AML-193 (cell line): ENCODE results near the gene KRT71.
A peak's percentile ranks its signal among the peaks of the same experiment; 100 is the strongest.
"Not testable (repeated sequence)": the region's sequence is repeated elsewhere in the genome, so short reads cannot be mapped to it uniquely, and the experiment has no call there.

Experiments
- DNase-seq, 2 experiments: peaks; one replicate each; lab custom pipeline; 2025; lab: John Stamatoyannopoulos, UW

KRT71 gene

DNA sequence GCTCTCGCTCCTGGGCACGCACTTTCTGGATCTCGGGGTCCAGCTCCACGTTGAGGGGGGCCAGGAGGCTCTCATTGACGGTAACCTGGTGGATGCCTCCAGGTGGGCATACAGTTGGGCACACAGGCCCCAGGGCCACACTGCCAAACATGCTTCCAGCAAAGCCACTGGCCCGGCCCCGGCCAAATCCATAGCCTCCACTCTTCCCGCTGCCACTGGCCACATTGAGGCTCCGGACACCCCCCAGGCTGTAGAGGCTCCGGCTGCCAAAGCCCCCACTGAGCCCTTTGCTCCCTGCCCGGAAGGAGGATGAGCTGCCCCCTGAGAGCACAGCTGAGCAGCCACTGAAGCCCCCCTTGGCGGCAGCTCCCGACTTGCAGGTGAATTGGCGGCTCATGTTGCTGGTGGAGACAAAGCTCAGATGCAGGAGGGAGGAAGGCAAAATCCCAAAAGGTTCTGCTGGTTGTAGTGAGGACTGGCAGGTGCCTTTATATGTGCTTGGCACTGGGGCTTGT lies at the start of gene KRT71:
Gene KRT71, minus strand, starts transcription at position 465 of the 515 bp plus-strand sequence. Its CDS starts 68 bp downstream, at position 397.
- no peak for DNase-seq

DNA sequence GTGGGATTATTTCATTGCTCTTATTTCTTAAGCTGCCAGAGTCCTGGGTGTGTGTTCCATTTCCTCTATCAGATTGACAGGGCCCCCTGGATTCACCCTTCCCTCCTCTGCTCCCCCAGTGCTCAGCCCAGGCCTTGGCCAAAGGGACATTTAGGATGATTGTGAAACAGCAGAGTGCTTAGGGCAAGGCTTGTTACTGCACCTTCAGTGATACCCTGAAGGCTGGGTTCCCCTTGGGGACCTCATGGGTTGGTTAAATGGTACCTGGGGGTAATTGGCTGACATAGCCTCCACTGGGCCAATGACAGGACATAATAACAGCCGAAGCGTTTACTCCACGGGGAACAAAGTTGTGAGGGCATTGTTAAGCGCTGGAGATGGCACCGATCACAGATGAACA lies 49.6 kb upstream of the KRT71 start:
- DNase-seq = no peak

DNA sequence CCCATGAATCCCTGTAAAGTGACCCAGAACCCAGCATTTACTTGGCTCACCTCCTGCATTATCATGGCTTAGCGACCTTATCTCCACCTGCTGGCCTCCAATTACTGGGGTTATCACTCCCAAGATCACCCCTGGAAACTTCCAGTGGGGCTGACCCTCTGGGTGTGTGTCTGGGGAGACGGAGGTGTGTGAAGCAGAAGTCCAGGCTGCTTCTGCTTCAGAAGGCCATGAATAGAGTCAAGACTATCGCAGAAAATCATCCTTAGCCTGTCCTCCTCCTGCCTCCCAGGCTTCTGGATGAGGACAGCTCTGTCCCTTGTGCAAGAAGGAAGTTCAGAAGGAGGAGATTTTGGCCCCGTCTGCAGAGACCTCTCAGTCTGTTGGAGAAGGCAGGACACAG lies 48.7 kb upstream of the KRT71 start:
- DNase-seq = no peak

DNA sequence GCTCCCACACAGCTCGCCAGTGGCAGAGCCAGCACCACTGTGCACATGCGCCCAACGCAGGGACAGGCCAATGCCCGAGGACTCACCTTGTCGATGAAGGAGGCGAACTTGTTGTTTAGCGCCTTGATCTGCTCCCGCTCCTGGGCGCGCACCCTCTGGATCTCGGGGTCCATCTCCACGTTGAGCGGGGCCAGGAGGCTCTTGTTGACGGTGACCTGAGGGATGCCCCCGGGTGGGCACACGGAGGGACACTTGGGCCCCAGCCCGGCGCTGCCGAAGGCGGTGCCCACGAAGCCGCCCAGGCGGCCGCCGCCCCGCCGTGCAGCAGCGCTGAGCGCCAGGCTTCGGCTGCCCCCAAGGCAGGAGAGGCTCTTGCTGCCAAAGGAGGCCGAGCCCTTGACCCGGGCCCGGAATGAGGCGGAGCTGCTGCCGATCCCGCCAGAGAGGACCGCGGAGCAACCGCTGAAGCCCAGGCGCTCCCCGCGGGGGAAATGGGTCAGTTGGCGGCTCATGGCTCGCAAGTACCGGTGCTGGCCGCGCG lies 48.1 kb upstream of the KRT71 start, which contains the start of gene KRT72:
Gene KRT72, minus strand, starts transcription at position 523 of the 541 bp plus-strand sequence. Its CDS starts 11 bp downstream, at position 512.
- no peak for DNase-seq

DNA sequence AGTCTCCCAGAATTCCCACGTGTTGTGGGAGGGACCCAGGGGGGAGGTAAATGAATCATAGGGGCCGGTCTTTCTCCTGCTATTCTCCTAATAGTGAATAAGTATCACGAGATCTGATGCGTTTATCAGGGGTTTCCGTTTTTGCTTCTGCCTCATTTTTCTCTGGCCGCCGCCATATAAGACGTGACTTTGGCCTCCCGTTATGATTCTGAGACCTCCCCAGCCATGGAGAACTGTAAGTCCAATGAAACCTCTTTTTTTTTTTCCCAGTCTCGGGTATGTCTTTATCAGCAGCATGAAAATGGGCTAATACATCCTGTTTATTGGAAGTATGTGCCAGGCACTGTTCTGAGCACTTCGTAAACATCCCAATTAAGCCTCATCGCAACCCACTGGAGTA lies 47.5 kb upstream of the KRT71 start:
- DNase-seq = no peak

DNA sequence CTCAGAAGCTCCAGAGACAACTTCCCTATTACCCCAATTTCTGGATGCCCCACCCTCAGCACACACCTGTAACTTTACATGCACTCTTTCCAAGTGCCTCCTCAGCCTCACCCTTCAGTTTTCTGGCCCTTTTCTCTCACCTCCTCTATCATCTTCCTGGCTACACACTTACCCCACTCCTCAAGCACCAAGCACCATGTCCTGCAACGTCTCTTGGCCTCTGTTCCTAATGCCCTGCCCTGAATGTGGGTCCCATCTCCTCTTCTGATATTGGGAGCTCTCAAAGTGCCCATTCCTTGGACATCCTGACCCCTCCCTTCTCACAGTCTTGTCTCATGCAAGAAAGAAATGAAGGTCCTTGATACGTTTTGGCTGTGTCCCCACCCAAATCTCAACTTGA lies 47.1 kb upstream of the KRT71 start:
- no peak for DNase-seq

DNA sequence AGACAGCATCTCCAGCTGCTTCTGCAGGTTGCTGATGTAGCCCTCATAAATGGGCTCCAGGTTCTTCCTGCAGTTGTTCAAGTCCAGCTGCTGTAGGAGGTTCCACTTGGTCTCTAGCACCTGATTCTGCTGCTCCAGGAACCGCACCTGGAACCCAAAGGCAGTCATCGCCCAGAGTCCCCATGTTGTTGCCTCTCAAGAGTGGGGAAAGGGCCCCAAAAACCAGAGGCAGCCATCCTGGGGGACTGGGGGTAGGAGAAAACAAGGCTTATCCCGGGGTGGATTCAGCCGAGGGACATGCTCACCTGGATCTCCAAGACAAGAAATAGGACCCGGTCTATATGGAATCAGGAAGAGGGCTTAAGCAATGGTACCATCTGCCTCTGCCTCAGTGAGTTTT lies 46.0 kb upstream of the KRT71 start:
- DNase-seq = no peak

DNA sequence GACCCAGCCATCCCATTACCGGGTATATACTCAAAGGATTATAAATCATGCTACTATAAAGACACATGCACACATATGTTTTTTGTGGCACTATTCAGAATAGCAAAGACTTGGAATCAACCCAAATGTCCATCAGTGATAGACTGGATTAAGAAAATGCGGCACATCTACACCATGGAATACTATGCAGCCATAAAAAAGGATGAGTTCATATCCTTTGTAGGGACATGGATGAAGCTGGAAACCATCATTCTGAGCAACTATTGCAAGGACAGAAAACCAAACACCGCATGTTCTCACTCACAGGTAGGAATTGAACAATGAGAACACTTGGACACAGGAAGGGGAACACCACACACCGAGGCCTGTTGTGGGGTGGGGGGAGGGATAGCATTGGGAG lies 41.3 kb upstream of the KRT71 start:
- not testable (repeated sequence) for DNase-seq

DNA sequence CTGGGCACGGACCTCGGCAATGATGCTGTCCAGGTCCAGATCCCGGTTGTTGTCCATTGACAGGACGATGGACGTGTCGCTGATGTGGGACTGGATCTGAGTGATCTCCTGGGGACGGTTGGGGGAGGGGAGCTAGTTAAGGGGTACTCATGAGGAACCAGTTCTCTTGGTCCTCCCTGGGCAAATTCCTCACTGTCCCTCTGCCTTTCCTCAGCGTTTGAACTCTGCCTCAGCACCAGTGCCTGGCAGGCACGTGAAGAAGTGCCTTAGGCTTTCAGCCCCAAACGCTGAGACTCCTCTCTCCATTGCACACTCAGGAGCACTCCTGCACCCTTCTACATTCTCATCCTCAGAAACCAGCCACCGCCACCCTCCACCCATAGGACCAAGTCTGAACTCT lies 38.6 kb upstream of the KRT71 start:
- DNase-seq = no peak

DNA sequence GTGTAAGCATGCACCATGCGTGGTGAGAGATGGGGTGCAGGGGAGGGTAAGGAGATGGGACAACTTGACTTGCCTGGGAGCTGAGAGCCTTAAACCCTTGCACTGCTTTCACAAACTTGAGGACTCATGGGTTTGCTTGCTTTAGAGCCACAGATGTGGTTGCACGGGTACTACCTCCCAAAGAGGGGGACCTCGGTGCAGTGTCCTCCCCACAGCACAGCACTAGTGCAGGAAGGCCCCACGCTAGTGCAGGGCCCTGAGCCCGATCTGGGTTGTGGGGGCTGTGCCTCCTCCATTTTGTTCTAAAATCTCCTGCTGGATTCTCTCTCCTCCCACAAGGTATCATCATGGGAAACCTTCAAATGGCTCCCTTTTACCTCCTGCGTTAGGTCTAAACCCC lies 37.1 kb upstream of the KRT71 start:
- DNase-seq = no peak

DNA sequence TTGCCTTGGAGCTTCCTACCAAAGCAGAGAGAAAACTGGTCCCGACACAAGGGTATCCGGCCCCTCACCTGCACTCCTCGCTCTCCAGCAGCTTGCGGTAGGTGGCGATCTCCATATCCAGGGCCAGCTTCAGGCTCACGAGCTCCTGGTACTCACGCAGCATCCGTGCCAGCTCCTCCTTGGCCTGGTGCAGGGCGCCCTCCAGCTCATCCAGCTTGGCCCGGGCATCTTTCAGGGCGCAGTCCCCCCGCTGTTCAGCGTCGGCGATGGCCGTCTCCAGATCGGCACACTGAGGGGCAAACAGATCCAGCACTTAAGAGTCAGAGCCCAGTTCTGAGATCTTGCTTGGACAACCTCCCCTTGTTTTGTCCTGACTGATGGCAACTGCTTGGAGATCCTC lies 34.6 kb upstream of the KRT71 start:
- DNase-seq = no peak

DNA sequence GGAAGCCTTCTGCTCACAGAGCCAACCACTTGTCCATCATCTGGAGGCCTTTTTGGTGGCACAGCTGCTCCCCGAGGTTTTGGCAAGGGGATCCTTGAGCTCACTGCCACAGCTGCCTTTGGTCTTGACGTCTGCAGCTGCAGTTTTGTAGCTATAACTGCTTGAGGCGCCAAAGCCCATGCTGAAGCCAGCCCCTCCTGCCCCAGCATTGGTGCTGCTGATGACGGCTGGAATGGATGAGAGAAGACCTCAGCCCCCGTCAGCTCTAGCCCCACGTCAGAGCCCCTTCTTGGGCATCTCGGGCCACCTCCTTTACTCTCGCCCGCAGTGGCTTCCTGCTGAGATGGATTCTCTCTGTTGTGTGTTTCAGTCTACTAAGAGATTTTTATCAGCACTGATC lies 33.0 kb upstream of the KRT71 start:
- DNase-seq = no peak

DNA sequence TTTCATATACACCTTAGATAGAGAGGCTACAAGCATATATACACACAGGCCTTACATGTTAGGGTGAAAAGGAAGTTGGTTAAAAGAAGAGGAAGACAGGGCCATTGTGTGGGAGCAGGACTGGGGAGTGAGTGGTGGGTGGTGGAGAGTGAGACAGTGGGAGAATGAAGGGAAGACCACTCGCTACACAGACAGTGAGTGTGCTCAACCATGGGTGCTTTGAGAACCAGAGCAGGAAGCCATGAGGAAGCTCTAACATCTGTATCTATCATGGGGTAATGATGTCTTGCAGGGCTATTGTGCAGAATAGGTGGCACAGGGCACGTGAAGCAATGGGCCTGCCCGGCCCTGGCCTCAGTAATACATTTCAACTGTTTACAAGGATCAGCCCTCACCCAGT lies 32.1 kb upstream of the KRT71 start:
- peak; percentile 6 to 28 for DNase-seq

DNA sequence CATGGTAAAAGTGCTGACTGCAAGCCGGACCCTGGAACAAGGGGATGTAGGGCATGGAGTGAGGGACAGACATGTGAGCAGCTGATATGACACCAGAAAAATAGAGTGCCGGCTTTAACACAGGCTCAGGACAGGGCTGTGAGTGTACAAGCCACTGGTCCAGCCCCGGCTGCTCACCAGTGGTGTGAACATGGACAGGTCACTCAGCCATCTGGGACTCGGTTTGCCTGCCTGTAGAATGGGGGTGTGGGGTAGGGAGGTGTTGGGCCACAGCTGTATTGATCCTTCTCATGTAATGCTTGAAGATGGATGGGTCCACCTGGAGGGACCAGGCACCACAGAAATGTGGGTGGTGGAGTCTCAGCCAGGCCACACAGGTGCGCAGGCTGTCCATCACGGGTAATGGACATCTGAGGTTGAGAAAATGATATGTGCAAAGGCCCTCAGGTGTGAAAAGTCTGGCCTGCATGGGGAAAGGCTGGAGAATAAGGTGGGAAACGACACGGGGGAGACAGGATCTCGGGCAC lies 31.3 kb upstream of the KRT71 start:
- DNase-seq = no peak

DNA sequence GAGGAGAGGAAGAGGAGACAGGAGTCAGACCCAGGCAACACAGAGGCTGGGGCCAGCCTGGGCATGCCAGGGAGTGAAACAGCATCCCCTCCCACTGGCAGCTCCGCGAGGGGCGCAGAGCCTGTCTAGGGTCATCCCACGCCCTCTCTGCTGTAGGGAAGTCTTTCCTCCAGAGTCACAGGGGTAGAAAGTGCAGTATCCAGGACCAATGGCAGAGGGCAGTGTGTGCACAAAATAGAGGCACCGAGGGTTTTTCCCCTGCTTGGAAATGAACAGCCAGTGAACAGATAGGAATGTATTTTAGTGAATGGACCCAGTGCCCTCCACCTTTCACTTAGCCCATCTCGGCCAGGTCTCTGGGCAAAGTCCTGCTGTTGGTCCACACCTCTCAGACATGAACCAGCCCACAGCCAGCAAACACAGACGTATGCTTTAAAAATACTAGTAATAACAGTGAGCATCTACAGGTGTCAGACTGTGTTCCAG lies 30.1 kb upstream of the KRT71 start:
- peak; percentile 43 to 46 for DNase-seq

DNA sequence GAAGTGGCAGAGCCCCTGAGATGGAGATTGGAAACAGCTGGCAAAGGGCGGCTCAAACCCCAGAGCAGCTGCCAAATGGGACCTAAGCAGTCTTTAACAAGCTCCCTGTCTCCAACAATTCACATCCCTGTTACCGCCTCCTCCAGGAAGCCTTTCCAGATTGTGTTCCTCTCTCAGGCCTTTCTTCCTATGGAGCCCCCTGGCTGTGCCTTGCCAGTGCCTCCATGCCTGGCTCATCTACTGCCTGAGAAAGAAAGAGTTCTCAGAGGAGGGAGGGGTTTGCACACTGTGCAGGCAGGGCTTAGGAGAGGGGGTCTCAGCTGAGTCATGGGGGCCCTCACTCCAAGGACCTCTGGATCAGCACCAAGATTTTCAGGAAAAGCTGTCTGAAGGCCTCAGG lies 29.5 kb upstream of the KRT71 start:
- DNase-seq = no peak

DNA sequence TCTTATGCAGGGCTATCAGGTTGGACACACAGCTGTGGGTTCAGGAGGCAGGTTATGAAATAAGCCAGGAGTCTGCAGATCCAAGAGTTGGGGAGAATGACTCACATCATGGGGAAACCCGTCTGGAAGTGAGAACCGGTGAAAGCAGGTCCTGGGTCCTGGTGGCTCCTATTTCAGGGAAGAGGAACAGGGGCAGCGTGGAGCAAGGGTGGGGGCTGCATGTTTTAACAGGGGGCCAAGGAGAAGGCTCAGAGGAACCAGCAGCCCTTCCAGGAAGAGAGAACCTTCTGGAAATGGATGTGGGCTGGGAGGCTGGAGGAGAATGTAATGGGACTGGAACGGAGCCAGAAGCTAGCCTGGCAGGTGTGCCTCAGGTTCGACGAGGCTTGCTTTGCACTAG lies 28.5 kb upstream of the KRT71 start:
- DNase-seq = no peak

DNA sequence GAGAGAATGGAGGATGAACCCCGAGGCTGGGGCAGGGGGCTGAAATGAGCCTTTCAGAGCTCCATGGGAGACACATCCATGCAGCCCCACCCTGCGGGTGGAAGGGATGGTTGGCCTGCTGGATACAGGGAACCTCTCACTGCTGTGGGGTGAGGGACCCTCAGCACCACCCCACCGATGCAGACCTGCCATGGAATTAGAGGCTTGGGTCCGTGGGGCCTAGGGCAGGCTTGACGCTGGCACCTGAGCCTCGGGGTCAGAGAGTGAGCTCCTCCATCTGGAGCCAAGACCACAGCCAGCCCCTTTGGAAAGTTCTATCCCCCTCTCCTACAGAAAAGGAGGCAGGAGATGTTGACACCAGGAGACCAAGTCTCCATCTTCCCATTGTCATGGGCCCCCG lies 28.1 kb upstream of the KRT71 start:
- DNase-seq = no peak

DNA sequence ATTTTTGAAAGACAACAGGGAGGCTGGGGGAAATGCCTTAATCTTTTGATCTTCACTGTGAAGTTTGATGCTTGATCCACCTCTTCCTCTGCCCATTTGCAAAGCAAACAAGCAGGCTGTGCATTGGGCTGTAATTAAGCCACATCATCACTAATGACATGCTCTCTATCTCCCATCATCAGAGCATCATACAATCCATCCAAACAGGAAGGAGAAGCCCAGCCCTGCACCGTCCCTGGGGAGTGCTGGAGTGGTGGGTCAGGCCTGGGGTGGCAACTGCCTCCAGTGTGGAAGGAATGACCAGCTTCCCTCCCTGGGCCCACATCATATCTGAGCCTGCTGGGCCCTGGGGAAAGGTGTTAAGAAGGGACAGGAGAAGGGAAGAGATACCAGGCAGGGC lies 27.6 kb upstream of the KRT71 start:
- DNase-seq = no peak

DNA sequence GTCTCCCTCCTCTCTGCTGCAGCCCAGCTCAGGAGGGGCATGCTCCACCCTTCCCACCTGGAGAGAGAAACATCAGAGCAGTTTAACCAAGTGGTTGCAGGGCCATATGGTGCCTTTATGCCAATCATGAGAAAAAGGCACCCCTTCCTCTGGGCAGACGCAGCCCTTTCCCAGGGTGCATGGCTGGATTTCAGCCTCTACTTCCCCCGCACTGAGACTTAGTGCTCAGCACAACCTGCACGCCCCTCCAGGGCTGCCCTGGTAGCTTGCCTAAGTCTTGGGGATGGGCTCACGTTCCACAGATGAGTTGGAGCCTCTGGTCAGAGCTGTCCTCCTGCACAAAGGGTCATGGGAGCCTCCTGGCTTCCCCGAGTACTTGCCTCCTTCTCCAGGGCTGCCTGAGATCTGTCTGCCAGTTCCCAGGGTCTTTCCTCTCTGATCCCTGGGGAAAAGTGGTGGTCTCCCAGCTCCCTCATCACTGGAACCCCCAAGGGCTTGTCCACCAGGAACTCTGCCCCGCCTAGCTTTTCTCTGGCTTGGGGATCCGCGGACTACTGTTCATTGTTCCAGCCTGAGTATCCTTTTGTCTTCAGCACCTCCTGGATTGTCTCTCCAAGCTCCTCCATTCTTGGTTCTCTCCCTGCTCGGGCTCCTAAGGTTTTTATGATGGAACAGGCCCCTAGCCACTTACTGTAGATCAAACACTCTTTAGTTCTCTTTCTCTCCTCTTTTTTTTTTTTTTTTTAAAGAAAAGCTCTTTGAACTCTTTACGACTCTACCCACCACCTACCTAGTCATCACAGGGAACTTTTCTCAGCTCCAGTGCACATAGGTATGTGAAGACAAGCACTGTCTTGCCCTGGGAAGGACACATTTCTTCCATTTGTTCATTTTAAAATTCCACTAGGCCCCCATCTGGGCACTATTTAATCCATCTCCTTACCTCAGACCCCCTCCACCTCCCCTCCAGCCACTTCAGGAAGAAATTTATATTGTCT lies 26.8 kb upstream of the KRT71 start:
- no peak for DNase-seq

DNA sequence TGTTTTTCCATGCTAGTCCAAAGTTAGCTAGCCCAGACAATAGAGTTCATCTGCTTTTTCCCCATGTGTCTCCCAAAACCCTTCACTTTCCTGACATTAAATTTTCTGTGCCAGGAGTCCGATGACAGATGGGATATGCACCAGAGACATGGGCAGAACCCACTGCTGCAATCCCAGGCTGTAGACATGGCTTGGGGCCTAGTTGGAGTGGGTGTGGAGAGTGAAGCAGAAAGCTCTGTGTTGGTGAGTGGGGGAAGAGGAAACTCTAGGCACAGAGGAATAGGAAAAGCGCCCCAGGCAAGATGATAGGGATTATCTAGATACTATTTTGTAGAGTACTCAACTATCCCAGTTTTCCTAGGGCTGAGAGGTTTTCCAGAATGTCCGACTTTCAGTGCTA lies 25.5 kb upstream of the KRT71 start:
- DNase-seq = no peak

DNA sequence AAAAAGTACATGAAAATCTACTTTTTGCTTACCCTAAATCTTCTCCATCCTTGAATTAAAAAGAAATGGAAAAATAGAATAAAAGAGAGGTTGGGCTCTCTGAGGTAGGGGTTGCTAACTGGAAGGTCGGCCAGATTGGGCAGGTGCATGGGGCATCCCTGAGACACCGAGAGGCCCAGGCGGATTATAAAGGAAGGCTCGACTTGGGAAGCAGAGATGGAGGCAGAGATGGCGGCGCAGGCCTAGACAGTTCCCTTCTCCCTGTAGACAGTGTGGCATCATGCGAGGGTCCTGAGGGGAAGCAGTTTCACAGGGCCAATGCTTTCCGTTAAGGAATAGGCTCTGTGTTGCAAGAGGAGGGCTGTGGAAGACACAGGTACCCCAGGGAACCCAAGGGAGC lies 24.4 kb upstream of the KRT71 start:
- DNase-seq = no peak

DNA sequence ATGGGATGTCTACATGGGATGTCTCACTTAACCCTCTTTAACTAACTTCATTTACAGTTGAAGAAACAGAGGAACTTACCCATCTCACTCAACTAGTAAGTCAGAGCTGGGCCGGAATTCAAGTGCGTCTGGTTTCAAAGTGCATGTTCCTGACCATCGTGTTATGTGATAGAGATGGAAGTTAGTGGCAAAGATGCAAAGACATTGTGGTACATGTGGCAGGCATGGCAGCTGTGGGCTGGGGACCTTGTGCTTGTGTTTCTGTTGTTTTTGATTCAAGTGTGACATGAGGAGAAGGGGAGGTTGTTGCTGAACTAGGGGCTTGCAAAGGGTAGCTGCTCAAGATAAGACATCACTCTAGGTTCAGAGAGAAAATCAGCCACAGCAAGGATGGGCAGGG lies 23.0 kb upstream of the KRT71 start:
- no peak for DNase-seq
